ENCODE measurements around the gene GJD4. TPM values are rescaled to one million over a fixed set of nuclear protein-coding genes. Genes with fewer than 3 reads are reported as not detected.

The GJD4 gene
- total RNA-seq, 4 donors from 2014 or later, result not detected

GRCh38 chr10:35567951-35568350, 37.2 kb upstream of the GJD4 start:
- H3K4me1 ChIP-seq, result no peaks in the 10 kb centered on the region
- DNase-seq, result no peak
- no peaks in the 10 kb centered on the region for H3K27me3 ChIP-seq
- no peak overlapping the region for H3K27ac ChIP-seq
- intact Hi-C loops (cut with DNase I; ENCODE audit: low total_unique reads), result loop anchor here (10.0 kb wide), 1 partner anchor 233 kb away; the partner anchor contains the start of gene CCNY
- TF ChIP-seq POLR2A (IDR thresholded peaks at IDR 0.05), result no peak
- no peak for TF ChIP-seq CTCF (IDR thresholded peaks at IDR 0.05)
- H3K4me3 ChIP-seq, result no peak overlapping the region
- H3K9me3 ChIP-seq, result no peaks in the 10 kb centered on the region
- H3K36me3 ChIP-seq, result no peaks in the 10 kb centered on the region

- TF ChIP-seq POLR2A (IDR thresholded peaks at IDR 0.05) (no peak), CTCF (IDR thresholded peaks at IDR 0.05) (no peak)
- Histone ChIP-seq H3K27me3 (no peaks in the 10 kb centered on the region), H3K27ac (no peak overlapping the region), H3K36me3 (no peaks in the 10 kb centered on the region), H3K4me1 (no peaks in the 10 kb centered on the region), H3K4me3 (no peak overlapping the region), H3K9me3 (no peaks in the 10 kb centered on the region)
- intact Hi-C loops (cut with DNase I; ENCODE audit: low total_unique reads), result loop anchor here (10.0 kb wide), 1 partner anchor 234 kb away; the partner anchor contains the start of gene CCNY
- DNase-seq, result no peak
Measured at GRCh38 chr10:35568483-35569015, 36.6 kb upstream of the GJD4 start.

- DNase-seq, result no peak
- H3K27ac ChIP-seq, result no peak overlapping the region
- TF ChIP-seq POLR2A (IDR thresholded peaks at IDR 0.05), result no peak
- no peak for TF ChIP-seq CTCF (IDR thresholded peaks at IDR 0.05)
- no peaks in the 10 kb centered on the region for H3K9me3 ChIP-seq
- intact Hi-C loops (cut with DNase I; ENCODE audit: low total_unique reads), result loop anchor here (10.0 kb wide), 1 partner anchor 234 kb away; the partner anchor contains the start of gene CCNY
- H3K4me1 ChIP-seq, result no peaks in the 10 kb centered on the region
- no peaks in the 10 kb centered on the region for H3K36me3 ChIP-seq
- H3K4me3 ChIP-seq, result no peak overlapping the region
- no peaks in the 10 kb centered on the region for H3K27me3 ChIP-seq
Measured at GRCh38 chr10:35569111-35569707, 35.9 kb upstream of the GJD4 start.

- no peak for DNase-seq
- no peaks in the 10 kb centered on the region for H3K9me3 ChIP-seq
- H3K4me1 ChIP-seq, result no peaks in the 10 kb centered on the region
- no peak for TF ChIP-seq POLR2A (IDR thresholded peaks at IDR 0.05)
- no peak for TF ChIP-seq CTCF (IDR thresholded peaks at IDR 0.05)
- no peaks in the 10 kb centered on the region for H3K36me3 ChIP-seq
- H3K4me3 ChIP-seq, result no peak overlapping the region
- no peaks in the 10 kb centered on the region for H3K27me3 ChIP-seq
- intact Hi-C loops (cut with DNase I; ENCODE audit: low total_unique reads), result loop anchor here (10.0 kb wide), 1 partner anchor 235 kb away; the partner anchor contains the start of gene CCNY
- no peak overlapping the region for H3K27ac ChIP-seq
Measured at GRCh38 chr10:35569836-35570235, 35.3 kb upstream of the GJD4 start.

- Histone ChIP-seq H3K27ac (no peak overlapping the region), H3K36me3 (no peaks in the 10 kb centered on the region), H3K4me3 (no peak overlapping the region), H3K9me3 (no peaks in the 10 kb centered on the region), H3K4me1 (no peaks in the 10 kb centered on the region), H3K27me3 (no peaks in the 10 kb centered on the region)
- DNase-seq, result no peak
- TF ChIP-seq POLR2A (IDR thresholded peaks at IDR 0.05), result no peak
- TF ChIP-seq CTCF (IDR thresholded peaks at IDR 0.05), result no peak
- intact Hi-C loops (cut with DNase I; ENCODE audit: low total_unique reads), result no loop called here
Measured at GRCh38 chr10:35570397-35570796, 34.7 kb upstream of the GJD4 start.
